PC-9 (cell line): ENCODE results near the gene PCMTD2.
"Not testable (repeated sequence)": the region's sequence is repeated elsewhere in the genome, so short reads cannot be mapped to it uniquely, and the experiment has no call there.

Source experiments
- EZH2 ChIP-seq: fragments of 200-600 bp; sonication (generic); IDR thresholded peaks from 2 replicates; pipeline ENCODE4 v1.8.0; 2017; ENCODE audit warnings: antibody characterized with exemption, low read depth
- TF ChIP-seq, protein P1 (sequence below): fragments of 200-600 bp; sonication (generic); conservative IDR thresholded peaks from 2 replicates; pipeline ENCODE4 v1.6.1; 2017; ENCODE audit warnings: mixed run types, antibody characterized with exemption, mild to moderate bottlenecking, moderate library complexity

- TF ChIP-seq, protein P1, sequence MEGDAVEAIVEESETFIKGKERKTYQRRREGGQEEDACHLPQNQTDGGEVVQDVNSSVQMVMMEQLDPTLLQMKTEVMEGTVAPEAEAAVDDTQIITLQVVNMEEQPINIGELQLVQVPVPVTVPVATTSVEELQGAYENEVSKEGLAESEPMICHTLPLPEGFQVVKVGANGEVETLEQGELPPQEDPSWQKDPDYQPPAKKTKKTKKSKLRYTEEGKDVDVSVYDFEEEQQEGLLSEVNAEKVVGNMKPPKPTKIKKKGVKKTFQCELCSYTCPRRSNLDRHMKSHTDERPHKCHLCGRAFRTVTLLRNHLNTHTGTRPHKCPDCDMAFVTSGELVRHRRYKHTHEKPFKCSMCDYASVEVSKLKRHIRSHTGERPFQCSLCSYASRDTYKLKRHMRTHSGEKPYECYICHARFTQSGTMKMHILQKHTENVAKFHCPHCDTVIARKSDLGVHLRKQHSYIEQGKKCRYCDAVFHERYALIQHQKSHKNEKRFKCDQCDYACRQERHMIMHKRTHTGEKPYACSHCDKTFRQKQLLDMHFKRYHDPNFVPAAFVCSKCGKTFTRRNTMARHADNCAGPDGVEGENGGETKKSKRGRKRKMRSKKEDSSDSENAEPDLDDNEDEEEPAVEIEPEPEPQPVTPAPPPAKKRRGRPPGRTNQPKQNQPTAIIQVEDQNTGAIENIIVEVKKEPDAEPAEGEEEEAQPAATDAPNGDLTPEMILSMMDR = not testable (repeated sequence)
- not testable (repeated sequence) for TF ChIP-seq EZH2
Measured at GRCh38 chr20:64316415-64317083, 61.0 kb downstream of the PCMTD2 start.
